Measurements from ENCODE around the gene PHF14.

DNA sequence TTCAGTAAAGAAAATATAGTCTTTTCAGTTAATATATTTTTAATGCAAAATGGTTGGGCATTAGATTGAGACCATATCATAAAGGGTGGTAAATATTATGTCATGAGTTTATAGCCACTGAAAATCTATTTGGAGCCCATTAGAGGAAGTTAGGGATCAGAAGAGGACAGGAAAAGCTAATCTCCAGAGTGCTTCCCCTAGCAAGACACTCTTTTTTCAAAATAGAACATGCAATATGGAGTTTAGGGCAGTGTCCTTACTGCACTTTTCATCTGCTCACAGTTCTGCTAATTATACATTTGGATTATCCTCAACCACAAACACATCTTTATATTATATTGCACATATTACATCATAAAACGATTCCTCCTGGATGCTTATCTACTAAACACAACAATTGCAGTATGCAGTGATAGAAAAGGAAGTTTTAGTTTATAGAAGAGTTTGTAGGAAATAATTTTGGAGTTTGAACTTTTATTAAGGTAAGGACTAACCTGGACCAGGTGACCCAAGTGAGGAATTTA is 159.8 kb downstream of the PHF14 start:
- TF ChIP-seq, protein P1, sequence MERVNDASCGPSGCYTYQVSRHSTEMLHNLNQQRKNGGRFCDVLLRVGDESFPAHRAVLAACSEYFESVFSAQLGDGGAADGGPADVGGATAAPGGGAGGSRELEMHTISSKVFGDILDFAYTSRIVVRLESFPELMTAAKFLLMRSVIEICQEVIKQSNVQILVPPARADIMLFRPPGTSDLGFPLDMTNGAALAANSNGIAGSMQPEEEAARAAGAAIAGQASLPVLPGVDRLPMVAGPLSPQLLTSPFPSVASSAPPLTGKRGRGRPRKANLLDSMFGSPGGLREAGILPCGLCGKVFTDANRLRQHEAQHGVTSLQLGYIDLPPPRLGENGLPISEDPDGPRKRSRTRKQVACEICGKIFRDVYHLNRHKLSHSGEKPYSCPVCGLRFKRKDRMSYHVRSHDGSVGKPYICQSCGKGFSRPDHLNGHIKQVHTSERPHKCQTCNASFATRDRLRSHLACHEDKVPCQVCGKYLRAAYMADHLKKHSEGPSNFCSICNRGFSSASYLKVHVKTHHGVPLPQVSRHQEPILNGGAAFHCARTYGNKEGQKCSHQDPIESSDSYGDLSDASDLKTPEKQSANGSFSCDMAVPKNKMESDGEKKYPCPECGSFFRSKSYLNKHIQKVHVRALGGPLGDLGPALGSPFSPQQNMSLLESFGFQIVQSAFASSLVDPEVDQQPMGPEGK (CRISPR knock-in tag; IDR thresholded peaks at IDR 0.05; ENCODE audit: borderline replicate concordance): no peak
- TF ChIP-seq, protein P2, sequence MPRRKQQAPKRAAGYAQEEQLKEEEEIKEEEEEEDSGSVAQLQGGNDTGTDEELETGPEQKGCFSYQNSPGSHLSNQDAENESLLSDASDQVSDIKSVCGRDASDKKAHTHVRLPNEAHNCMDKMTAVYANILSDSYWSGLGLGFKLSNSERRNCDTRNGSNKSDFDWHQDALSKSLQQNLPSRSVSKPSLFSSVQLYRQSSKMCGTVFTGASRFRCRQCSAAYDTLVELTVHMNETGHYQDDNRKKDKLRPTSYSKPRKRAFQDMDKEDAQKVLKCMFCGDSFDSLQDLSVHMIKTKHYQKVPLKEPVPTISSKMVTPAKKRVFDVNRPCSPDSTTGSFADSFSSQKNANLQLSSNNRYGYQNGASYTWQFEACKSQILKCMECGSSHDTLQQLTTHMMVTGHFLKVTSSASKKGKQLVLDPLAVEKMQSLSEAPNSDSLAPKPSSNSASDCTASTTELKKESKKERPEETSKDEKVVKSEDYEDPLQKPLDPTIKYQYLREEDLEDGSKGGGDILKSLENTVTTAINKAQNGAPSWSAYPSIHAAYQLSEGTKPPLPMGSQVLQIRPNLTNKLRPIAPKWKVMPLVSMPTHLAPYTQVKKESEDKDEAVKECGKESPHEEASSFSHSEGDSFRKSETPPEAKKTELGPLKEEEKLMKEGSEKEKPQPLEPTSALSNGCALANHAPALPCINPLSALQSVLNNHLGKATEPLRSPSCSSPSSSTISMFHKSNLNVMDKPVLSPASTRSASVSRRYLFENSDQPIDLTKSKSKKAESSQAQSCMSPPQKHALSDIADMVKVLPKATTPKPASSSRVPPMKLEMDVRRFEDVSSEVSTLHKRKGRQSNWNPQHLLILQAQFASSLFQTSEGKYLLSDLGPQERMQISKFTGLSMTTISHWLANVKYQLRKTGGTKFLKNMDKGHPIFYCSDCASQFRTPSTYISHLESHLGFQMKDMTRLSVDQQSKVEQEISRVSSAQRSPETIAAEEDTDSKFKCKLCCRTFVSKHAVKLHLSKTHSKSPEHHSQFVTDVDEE (CRISPR knock-in tag; IDR thresholded peaks at IDR 0.05): no peak
- TF ChIP-seq RARB (CRISPR knock-in tag; IDR thresholded peaks at IDR 0.05) (no peak), TCF4 (CRISPR knock-in tag; IDR thresholded peaks at IDR 0.05; ENCODE audit: borderline replicate concordance) (no peak), ZNF8 (CRISPR knock-in tag; IDR thresholded peaks at IDR 0.05) (no peak), BACH2 (CRISPR knock-in tag; IDR thresholded peaks at IDR 0.05; ENCODE audit: borderline replicate concordance) (no peak), ESRRG (CRISPR knock-in tag; IDR thresholded peaks at IDR 0.05) (no peak), ZFP30 (CRISPR knock-in tag; IDR thresholded peaks at IDR 0.05) (no peak), CSDC2 (CRISPR knock-in tag; IDR thresholded peaks at IDR 0.05) (no peak), TOX (CRISPR knock-in tag; IDR thresholded peaks at IDR 0.05; ENCODE audit: borderline replicate concordance) (no peak), ZFP3 (CRISPR knock-in tag; IDR thresholded peaks at IDR 0.05) (no peak)
- TF ChIP-seq, protein P3, sequence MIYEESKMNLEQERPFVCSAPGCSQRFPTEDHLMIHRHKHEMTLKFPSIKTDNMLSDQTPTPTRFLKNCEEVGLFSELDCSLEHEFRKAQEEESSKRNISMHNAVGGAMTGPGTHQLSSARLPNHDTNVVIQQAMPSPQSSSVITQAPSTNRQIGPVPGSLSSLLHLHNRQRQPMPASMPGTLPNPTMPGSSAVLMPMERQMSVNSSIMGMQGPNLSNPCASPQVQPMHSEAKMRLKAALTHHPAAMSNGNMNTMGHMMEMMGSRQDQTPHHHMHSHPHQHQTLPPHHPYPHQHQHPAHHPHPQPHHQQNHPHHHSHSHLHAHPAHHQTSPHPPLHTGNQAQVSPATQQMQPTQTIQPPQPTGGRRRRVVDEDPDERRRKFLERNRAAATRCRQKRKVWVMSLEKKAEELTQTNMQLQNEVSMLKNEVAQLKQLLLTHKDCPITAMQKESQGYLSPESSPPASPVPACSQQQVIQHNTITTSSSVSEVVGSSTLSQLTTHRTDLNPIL (CRISPR knock-in tag; IDR thresholded peaks at IDR 0.05; ENCODE audit: low read depth): no peak
